KOPT-K1 (cell line): ENCODE measurements around the gene ANGEL2.
"Not testable (repeated sequence)": the region's sequence is repeated elsewhere in the genome, so short reads cannot be mapped to it uniquely, and the experiment has no call there.

Source experiments
- H3K27ac ChIP-seq: fragments of 200-600 bp; sonication (generic); 2 replicates; pipeline ENCODE4 v1.5.1; 2016; ENCODE audit warnings: antibody characterized with exemption, mild to moderate bottlenecking, low read depth, low read length; ENCODE audit not compliant: poor library complexity, severe bottlenecking
- H3K36me3 ChIP-seq: fragments of 200-600 bp; sonication (generic); 2 replicates; pipeline ENCODE4 v1.5.1; 2017; ENCODE audit warnings: antibody characterized with exemption, mild to moderate bottlenecking, low read length, moderate library complexity; ENCODE audit not compliant: insufficient read depth
- H3K9me3 ChIP-seq: fragments of 200-600 bp; sonication (generic); 2 replicates; pipeline ENCODE4 v1.5.1; 2017; ENCODE audit warnings: antibody characterized with exemption, low read length, mild to moderate bottlenecking; ENCODE audit not compliant: insufficient read depth, poor library complexity, severe bottlenecking

ANGEL2 gene

DNA sequence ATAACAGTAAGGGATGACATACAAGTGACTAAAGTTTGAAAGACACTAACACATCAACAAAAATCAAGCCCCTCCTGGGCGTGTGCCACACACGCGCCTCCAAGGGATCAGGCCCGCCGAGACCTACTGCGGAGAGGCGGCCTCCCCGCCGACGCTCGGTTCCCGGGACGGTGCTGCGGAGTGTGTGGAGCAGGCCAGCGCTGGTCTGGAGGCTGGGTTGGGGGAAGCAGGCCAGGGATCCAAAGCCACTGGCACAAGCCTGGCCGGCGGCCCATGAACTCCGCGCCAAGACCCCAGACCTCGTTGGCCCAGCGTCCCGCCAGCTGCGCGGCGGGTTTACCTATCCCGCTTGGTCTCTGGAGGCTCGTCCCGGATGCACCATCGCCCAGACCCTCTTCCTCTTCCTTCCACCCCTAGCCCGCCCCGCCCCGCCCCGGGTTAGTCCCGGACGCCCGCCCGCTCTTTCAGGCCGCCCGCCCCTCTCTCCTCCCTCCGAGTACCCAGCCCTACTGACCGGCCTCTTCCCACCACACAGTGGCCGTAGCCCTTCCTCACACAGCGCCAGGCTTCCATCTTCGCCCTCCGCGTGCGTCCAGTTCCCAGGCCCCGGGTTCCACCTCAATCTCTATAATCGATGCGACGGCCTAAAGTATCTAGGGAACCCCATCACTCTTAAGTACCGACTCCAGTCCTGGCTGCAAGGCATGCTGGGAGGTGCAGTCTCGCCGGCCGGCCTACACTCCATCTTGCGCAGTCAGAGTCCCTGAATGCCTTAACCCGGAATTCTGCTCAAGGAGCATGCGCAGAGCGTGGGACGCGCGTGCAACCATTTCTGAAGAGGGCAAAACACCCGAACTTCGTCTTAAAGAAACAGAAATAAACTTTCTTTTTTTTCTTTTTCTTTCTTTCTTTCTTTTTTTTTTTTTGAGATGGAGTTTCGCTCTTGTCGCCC is at the start of gene ANGEL2:
TSS of gene ANGEL2 (minus strand) at position 769 of the 952 bp plus-strand sequence. CDS start at position 573, 196 bp downstream.
- peak within 1 kb of the TSS; percentile 91 for H3K27ac ChIP-seq
- H3K36me3 ChIP-seq = peaks cover 31% of the 10 kb centered on the region
- H3K9me3 ChIP-seq = no peaks in the 10 kb centered on the region

DNA sequence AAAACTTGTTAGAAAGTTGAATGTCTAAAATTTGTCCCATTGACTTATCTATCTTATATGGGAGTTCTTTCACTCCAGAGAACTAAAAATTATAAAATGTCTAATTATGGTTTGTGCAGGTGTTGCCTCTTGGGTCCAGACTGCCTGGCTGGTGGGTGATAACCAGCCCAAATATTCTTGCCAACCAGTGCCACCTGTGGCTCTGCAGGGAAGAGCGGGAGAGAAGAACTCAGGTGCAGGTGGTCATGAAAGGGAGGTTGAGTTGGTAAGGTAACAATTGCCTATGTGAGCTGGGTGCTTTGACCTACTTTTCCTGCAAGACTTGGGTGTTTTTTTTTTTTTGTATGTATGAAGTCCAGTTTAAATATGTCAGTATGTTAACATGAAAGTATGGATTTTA is 45.6 kb upstream of the ANGEL2 start:
- H3K27ac ChIP-seq = no peak overlapping the region
- peaks cover 8% of the 10 kb centered on the region for H3K9me3 ChIP-seq
- no peaks in the 10 kb centered on the region for H3K36me3 ChIP-seq

- H3K9me3 ChIP-seq = peaks cover 8% of the 10 kb centered on the region
- H3K36me3 ChIP-seq = no peaks in the 10 kb centered on the region
- no peak overlapping the region for H3K27ac ChIP-seq
These were observed 45.2 kb upstream of the ANGEL2 start for GRCh38 chr1:213060836-213061235.

DNA sequence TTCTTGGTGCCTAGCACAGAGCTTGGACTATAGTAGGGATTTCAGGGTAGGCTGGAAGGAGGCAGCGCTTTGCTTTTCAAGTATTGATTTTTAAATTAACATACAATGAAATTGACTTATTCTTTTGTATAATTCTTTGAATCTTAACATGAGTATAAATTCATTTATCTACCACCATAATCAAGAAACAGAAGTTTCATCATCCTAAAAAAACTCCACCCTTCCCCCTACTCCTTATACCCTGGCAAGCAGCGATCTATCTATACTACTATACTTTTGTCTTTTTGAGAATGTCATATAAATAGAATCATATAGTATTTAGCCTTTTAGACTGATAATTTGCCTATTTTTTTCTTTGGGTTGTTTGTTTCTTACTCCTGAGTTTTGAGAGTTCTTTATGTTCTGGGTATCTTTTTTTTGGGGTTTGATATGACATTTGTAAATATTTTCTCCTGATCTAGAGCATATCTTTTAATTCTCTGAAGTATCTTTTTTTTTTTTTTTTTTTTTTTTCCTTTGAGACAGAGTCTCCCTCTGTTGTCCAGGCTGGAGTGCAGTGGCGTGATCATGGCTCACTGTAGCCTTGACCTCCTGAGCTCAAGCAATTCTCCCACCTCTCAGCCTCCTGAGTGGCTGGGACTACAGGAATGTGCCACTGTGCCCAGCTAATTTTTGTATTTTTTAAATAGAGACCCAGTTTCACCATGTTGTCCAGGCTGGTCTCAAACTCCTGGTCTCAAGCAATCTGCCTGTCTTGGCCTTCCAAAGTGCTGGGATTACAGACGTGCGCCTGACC is 41.8 kb upstream of the ANGEL2 start:
- no peaks in the 10 kb centered on the region for H3K36me3 ChIP-seq
- H3K27ac ChIP-seq = no peak overlapping the region
- H3K9me3 ChIP-seq = peaks cover 8% of the 10 kb centered on the region

- peaks cover 9% of the 10 kb centered on the region for H3K9me3 ChIP-seq
- no peak overlapping the region for H3K27ac ChIP-seq
- no peaks in the 10 kb centered on the region for H3K36me3 ChIP-seq
These were observed 40.1 kb upstream of the ANGEL2 start for GRCh38 chr1:213055767-213056166.

DNA sequence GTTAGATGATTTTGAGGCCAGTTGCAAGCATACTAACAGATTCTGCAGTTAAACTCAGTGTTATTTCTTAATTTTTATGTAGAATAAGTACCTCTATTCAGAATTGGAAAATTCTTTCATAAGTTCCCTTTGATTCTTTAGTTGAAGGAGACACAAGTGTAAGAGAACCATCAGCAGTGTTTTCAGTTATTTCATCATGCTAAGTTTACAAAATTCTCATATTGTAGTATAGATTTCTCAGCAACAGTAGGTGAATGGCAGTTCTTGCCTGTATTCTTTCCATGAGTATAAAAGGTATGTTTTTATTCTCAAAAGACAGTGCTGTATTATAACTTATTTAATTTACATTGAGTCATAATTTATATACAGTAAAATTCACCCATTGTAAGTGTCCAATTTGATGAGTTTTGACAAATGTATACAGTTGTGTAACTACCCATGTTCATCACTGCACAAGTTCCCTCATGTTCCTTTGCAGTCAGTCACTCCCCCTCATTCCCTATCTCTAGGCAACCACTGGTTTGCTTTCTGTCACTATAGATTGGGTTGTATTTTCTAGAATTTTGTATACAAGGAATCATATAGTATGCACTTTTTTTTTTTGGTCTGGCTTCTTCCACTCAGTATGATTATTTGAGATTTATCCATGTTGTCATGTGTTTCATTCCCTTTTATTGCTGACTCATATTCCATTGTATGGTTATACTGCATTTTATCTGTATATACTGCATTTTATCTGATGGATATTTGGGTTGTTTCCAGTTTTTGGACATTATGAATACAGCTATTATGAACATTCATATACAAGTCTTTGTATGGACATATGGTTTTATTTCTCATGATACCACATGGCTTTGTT is 39.3 kb upstream of the ANGEL2 start:
- H3K36me3 ChIP-seq = no peaks in the 10 kb centered on the region
- peaks cover 17% of the 10 kb centered on the region for H3K9me3 ChIP-seq
- H3K27ac ChIP-seq = no peak overlapping the region

DNA sequence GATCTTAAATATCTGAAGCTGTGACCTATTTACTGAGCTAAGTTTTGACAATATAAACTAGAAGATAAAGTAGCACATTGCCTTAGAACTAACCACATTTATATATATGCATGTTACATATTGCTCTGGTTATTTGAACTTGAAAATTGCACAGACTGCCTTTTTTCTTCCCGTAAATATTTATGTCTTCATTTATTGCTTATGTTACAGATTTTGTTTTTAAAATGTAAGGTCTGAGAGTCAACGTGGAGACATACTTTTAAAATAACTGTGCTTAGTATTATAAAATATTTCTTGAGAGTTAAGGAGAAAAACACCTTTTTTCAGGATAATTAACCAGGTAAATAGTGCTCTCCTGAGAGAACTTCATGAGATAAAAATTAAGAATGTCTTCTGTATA is 38.5 kb upstream of the ANGEL2 start:
- no peaks in the 10 kb centered on the region for H3K36me3 ChIP-seq
- peaks cover 16% of the 10 kb centered on the region for H3K9me3 ChIP-seq
- H3K27ac ChIP-seq = no peak overlapping the region

DNA sequence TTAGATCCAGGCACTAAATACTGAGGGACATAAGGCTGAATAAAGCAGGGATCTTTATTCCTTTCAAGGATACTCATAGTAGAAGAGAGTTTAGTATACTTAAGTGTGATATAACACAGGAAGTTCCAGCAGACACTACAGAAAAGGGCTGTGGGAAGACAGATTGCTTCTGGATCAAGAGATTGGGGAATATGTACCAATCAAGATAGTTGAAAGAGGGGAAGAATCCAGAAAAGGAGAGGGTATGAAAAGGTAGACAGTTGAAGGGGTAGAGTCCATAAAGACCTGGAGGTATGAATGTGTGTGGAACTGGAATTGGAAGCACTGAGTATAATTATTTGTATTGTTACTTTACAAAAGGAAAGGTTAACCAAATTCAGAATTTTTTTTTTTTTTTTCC is 37.8 kb upstream of the ANGEL2 start:
- H3K9me3 ChIP-seq = peaks cover 10% of the 10 kb centered on the region

DNA sequence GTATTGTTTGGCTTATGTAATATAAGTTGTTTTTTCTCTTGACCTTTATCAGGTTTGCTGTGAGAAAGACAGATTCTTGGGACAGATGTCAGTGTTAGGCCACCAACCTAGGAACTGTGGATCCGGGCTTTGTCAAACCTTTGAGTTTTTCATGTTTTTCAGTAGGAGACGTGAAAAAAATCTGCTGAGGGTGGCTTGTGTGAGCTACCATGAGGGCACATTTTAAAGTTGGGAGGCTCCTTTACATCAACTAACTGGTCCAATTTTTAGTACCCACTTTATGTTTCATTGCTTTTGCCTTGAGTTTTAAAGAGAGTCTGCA is 36.2 kb upstream of the ANGEL2 start:
- no peaks in the 10 kb centered on the region for H3K36me3 ChIP-seq
- peaks cover 10% of the 10 kb centered on the region for H3K9me3 ChIP-seq
- H3K27ac ChIP-seq = peak overlapping the region; percentile 42

More for the DNA sequence above, 37.8 kb upstream of the ANGEL2 start:
- Histone ChIP-seq H3K36me3 (no peaks in the 10 kb centered on the region), H3K27ac (no peak overlapping the region)

- H3K27ac ChIP-seq = peak within 1 kb of the TSS; percentile 42
- peaks cover 10% of the 10 kb centered on the region for H3K9me3 ChIP-seq
- H3K36me3 ChIP-seq = no peaks in the 10 kb centered on the region
These were observed 35.6 kb upstream of the ANGEL2 start, which contains the start of gene RPS6KC1 for GRCh38 chr1:213051127-213051880. TSS of gene RPS6KC1 (plus strand) at chr1:213051241. CDS start at chr1:213051405, 164 bp downstream.

- Histone ChIP-seq H3K27ac (peak overlapping the region; percentile 42), H3K9me3 (peaks cover 10% of the 10 kb centered on the region)
These were observed 35.1 kb upstream of the ANGEL2 start for GRCh38 chr1:213050745-213051126.

DNA sequence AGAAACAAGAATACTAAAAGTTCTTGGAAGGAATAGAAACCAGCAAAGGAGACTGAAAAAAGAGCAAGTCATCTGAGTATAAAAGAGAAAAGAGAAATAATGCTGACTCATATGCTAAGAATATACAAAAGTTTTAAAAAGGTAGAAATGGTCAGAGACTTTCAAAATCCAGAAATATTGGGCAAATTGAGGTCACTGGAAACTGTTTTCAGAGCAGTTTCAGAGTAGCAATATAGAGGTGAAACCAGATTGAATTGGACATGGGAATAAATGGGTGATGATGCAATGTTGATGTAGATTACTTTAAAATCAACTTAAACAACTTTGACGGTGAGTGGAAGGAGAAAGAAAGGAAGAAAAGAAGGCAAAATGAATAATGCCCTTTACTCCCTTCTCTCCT is 33.6 kb upstream of the ANGEL2 start:
- H3K9me3 ChIP-seq = peaks cover 10% of the 10 kb centered on the region
- no peak overlapping the region for H3K27ac ChIP-seq
- no peaks in the 10 kb centered on the region for H3K36me3 ChIP-seq

More at GRCh38 chr1:213050745-213051126, 35.1 kb upstream of the ANGEL2 start:
- H3K36me3 ChIP-seq = no peaks in the 10 kb centered on the region

DNA sequence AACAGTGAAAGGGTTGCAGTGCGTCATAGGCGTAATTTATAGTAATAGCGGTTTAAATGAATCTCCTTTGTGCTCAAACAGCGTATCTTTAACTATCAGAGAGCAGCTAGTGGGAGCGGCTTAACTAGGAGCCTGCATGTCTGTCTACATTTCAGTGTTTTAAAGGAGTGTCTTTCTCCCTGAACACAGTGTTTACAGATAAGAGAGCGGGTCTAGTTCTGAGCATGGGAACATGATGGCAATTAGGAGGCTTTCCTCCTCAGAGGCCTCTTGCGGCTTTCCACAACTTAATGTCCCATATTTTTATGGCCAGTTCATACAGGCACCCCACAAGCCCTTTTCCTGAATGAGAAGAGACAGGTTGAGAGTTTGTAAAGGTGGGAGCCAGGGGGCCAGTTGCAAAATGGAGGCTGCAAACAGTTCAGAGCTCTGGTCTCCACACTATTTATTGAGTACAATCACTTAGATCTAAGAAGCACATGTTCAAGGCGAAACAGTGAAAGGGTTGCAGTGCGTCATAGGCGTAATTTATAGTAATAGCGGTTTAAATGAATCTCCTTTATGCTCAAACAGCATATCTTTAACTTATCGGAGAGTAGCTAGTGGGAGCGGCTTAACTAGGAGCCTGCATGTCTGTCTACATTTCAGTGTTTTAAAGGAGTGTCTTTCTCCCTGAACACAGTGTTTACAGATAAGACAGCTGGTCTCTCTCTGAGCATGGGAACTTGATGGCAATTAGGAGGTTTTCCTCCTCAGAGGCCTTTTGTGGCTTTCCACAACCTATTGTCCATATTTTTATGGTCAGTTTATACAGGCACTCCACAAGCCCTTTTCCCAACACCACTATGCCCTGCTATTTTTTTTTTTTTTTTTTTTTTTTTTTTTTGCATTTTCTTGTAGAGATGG is 29.9 kb upstream of the ANGEL2 start:
- H3K27ac ChIP-seq, H3K9me3 ChIP-seq, H3K36me3 ChIP-seq: not testable (repeated sequence)
